MG63 (cell line): ENCODE measurements around the gene UGT2B17. TPM values are rescaled to one million over a fixed set of nuclear protein-coding genes. Genes with fewer than 3 reads are reported as not detected.
"Not testable (repeated sequence)": the region's sequence is repeated elsewhere in the genome, so short reads cannot be mapped to it uniquely, and the experiment has no call there.

Source experiments
- DNase-seq: peaks from one replicate; pipeline ENCODE4 v3.0.0-alpha.2; 2020
- H3K27me3 ChIP-seq: fragments of 250-450 bp; sonication (Bioruptor Pico); 2 replicates; pipeline ENCODE4 v1.5.1; 2020; ENCODE audit warnings: mild to moderate bottlenecking, moderate library complexity
- H3K36me3 ChIP-seq: fragments of 250-450 bp; sonication (Bioruptor Pico); 2 replicates; pipeline ENCODE4 v1.5.1; 2020; ENCODE audit warnings: mild to moderate bottlenecking, moderate library complexity
- H3K4me3 ChIP-seq: fragments of 250-450 bp; sonication (Bioruptor Pico); 2 replicates; pipeline ENCODE4 v1.5.1; 2020; ENCODE audit warnings: mild to moderate bottlenecking, moderate library complexity
- H3K9me3 ChIP-seq: fragments of 250-450 bp; sonication (Bioruptor Pico); 2 replicates; pipeline ENCODE4 v1.5.1; 2020; ENCODE audit warnings: mild to moderate bottlenecking, moderate library complexity
- total RNA-seq: library from RNA; depleted of rRNA; stranded (reverse); fragments of >200 nt; shearing (Covaris generic); gene quantifications from 2 replicates; pipeline ENCODE4 v1.2.3, GENCODE V29; 2014; ENCODE audit warnings: low replicate concordance; rRNA removed

UGT2B17 gene
- total RNA-seq, result not detected in 2 replicates

GRCh38 chr4:68576272-68577125, at the start of gene UGT2B17:
Gene UGT2B17 (minus strand): TSS chr4:68576322. CDS start chr4:68568484, 7,838 bp downstream.
- no peak for DNase-seq
- Histone ChIP-seq H3K4me3 (no peak within 1 kb of the TSS), H3K36me3 (no peaks in the 10 kb centered on the region), H3K9me3 (no peaks in the 10 kb centered on the region), H3K27me3 (no peaks in the 10 kb centered on the region)

- H3K9me3 ChIP-seq, H3K36me3 ChIP-seq, H3K27me3 ChIP-seq, H3K4me3 ChIP-seq, DNase-seq: not testable (repeated sequence)
Observed at GRCh38 chr4:68622731-68623130, 46.6 kb upstream of the UGT2B17 start.

GRCh38 chr4:68617003-68617698, 41.0 kb upstream of the UGT2B17 start:
- no peaks in the 10 kb centered on the region for H3K36me3 ChIP-seq
- DNase-seq, result no peak
- H3K4me3 ChIP-seq, result no peak overlapping the region
- H3K9me3 ChIP-seq, result no peaks in the 10 kb centered on the region
- no peaks in the 10 kb centered on the region for H3K27me3 ChIP-seq

GRCh38 chr4:68615699-68616422, 39.7 kb upstream of the UGT2B17 start:
- H3K36me3 ChIP-seq, result no peaks in the 10 kb centered on the region
- H3K4me3 ChIP-seq, result no peak overlapping the region
- H3K9me3 ChIP-seq, result no peaks in the 10 kb centered on the region
- no peak for DNase-seq
- no peaks in the 10 kb centered on the region for H3K27me3 ChIP-seq

- Histone ChIP-seq H3K27me3 (no peaks in the 10 kb centered on the region), H3K4me3 (no peak overlapping the region), H3K36me3 (no peaks in the 10 kb centered on the region), H3K9me3 (no peaks in the 10 kb centered on the region)
- no peak for DNase-seq
Observed at GRCh38 chr4:68613752-68614151, 37.6 kb upstream of the UGT2B17 start.

- Histone ChIP-seq H3K27me3 (no peaks in the 10 kb centered on the region), H3K4me3 (no peak overlapping the region), H3K36me3 (no peaks in the 10 kb centered on the region), H3K9me3 (no peaks in the 10 kb centered on the region)
- no peak for DNase-seq
Observed at GRCh38 chr4:68606240-68606639, 30.1 kb upstream of the UGT2B17 start.

GRCh38 chr4:68599150-68599549, 23.0 kb upstream of the UGT2B17 start:
- DNase-seq, result no peak
- no peaks in the 10 kb centered on the region for H3K9me3 ChIP-seq
- H3K27me3 ChIP-seq, result no peaks in the 10 kb centered on the region
- no peaks in the 10 kb centered on the region for H3K36me3 ChIP-seq
- H3K4me3 ChIP-seq, result no peak overlapping the region

GRCh38 chr4:68597482-68597881, 21.4 kb upstream of the UGT2B17 start:
- DNase-seq, result no peak
- Histone ChIP-seq H3K9me3 (no peaks in the 10 kb centered on the region), H3K27me3 (no peaks in the 10 kb centered on the region), H3K36me3 (no peaks in the 10 kb centered on the region), H3K4me3 (no peak overlapping the region)

- Histone ChIP-seq H3K9me3 (no peaks in the 10 kb centered on the region), H3K36me3 (no peaks in the 10 kb centered on the region), H3K27me3 (no peaks in the 10 kb centered on the region), H3K4me3 (no peak overlapping the region)
- no peak for DNase-seq
Observed at GRCh38 chr4:68594678-68595077, 18.6 kb upstream of the UGT2B17 start.

GRCh38 chr4:68593112-68593511, 17.0 kb upstream of the UGT2B17 start:
- no peak overlapping the region for H3K4me3 ChIP-seq
- no peaks in the 10 kb centered on the region for H3K27me3 ChIP-seq
- no peak for DNase-seq
- no peaks in the 10 kb centered on the region for H3K9me3 ChIP-seq
- no peaks in the 10 kb centered on the region for H3K36me3 ChIP-seq

- Histone ChIP-seq H3K4me3 (no peak overlapping the region), H3K36me3 (no peaks in the 10 kb centered on the region), H3K27me3 (no peaks in the 10 kb centered on the region), H3K9me3 (no peaks in the 10 kb centered on the region)
- no peak for DNase-seq
Observed at GRCh38 chr4:68592673-68593072, 16.6 kb upstream of the UGT2B17 start.

GRCh38 chr4:68591204-68591603, 15.1 kb upstream of the UGT2B17 start:
- no peak for DNase-seq
- H3K36me3 ChIP-seq, result no peaks in the 10 kb centered on the region
- H3K4me3 ChIP-seq, result no peak overlapping the region
- H3K9me3 ChIP-seq, result no peaks in the 10 kb centered on the region
- no peaks in the 10 kb centered on the region for H3K27me3 ChIP-seq

GRCh38 chr4:68589790-68590189, 13.7 kb upstream of the UGT2B17 start:
- Histone ChIP-seq H3K27me3 (no peaks in the 10 kb centered on the region), H3K9me3 (no peaks in the 10 kb centered on the region), H3K36me3 (no peaks in the 10 kb centered on the region), H3K4me3 (no peak overlapping the region)
- no peak for DNase-seq

- Histone ChIP-seq H3K36me3 (no peaks in the 10 kb centered on the region), H3K9me3 (no peaks in the 10 kb centered on the region), H3K4me3 (no peak overlapping the region), H3K27me3 (no peaks in the 10 kb centered on the region)
- no peak for DNase-seq
Observed at GRCh38 chr4:68582339-68582717, 6.2 kb upstream of the UGT2B17 start.

- H3K9me3 ChIP-seq, result no peaks in the 10 kb centered on the region
- H3K36me3 ChIP-seq, result no peaks in the 10 kb centered on the region
- DNase-seq, result no peak
- H3K27me3 ChIP-seq, result no peaks in the 10 kb centered on the region
- no peak overlapping the region for H3K4me3 ChIP-seq
Observed at GRCh38 chr4:68581383-68582338, 5.5 kb upstream of the UGT2B17 start.

GRCh38 chr4:68577590-68577989, 1.5 kb upstream of the UGT2B17 start:
- Histone ChIP-seq H3K36me3 (no peaks in the 10 kb centered on the region), H3K4me3 (no peak overlapping the region), H3K9me3 (no peaks in the 10 kb centered on the region), H3K27me3 (no peaks in the 10 kb centered on the region)
- no peak for DNase-seq
